NCI-H2171 treated with DMSO at 0.1 percent for 48 hours (cell line): Measurements from ENCODE around the gene BUB3.

Experiments
- DNase-seq: peaks from one replicate; lab custom pipeline; 2025; lab: John Stamatoyannopoulos, UW

The BUB3 gene

GRCh38 chr10:123204127-123204461 is 49.9 kb downstream of the BUB3 start:
- DNase-seq = no peak

DNA sequence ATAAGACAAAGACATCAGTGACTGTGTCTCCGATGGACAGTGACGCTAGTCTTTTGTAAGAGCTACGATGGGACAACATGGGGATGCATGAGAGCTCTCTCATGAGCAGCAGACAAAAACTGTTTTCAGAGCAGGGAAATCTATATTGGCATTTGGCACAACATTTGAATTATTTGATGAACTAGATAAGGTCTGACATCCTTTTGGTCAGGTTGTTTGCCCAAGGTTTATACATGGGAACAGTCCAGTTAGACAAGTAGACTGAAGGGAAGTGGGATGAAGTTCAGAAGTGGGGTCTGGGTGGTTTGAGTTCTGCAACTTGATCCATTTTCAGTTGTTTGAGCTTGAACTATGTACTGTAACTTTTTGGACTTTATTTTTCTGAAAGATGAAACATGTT is 50.8 kb downstream of the BUB3 start:
- no peak for DNase-seq

DNA sequence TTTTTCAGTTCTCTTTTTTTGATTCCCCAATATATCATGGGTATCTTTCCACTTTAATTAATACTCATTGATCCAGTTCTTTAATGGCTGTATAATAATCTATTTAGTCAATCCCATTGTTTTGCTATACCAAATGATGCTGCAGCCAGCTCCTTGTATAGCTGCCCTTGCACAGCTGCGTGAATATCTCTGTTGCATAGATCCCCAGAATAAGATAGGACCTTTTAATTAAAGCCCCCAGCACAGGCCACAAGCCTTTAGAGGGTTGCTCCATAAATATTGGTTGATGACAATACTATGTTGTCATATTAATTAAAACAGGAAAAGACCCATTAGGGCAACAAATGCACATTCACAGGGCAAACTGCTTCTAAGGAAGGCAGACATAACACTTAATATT is 57.9 kb downstream of the BUB3 start:
- no peak for DNase-seq

- DNase-seq = no peak
These were observed 58.4 kb downstream of the BUB3 start for GRCh38 chr10:123212640-123213039.

DNA sequence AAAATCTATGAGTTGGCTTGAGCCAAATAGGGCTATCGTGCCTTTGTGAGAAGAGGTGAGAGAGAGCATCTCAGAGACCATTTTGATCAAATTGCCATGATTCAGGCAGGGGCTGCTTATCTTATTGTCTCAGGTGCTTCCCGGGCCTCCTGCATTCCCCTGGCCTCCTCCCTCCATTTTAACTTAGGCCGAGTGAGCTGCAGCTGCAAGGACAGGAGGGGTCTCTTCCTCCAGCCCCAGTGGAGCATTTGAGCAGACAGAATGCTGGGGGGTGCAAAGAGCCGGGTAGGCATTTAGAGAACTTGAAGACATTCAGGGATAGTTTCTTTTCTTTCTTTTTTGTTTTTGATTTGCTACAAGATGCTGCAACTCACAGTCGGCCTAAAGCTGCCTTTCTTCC is 59.0 kb downstream of the BUB3 start:
- DNase-seq = no peak
